Measurements from ENCODE around the gene EML4. TPM values are rescaled to one million over a fixed set of nuclear protein-coding genes. Genes with fewer than 3 reads are reported as not detected.

The EML4 gene
- total RNA-seq, 3 donors from 2014 or later, result 19.4 to 68.5 (median 36.7) TPM

- DNase-seq (ENCODE audit: low spot score in 2 of 2), result no peak
Observed at GRCh38 chr2:42189235-42189566, 20.0 kb downstream of the EML4 start.

GRCh38 chr2:42190191-42190590 is 21.0 kb downstream of the EML4 start:
- Histone ChIP-seq H3K36me3 (no peaks in the 10 kb centered on the region), H3K4me1 (no peaks in the 10 kb centered on the region), H3K9me3 (no peaks in the 10 kb centered on the region), H3K4me3 (no peak overlapping the region), H3K27ac (no peak overlapping the region), H3K27me3 (no peaks in the 10 kb centered on the region)
- intact Hi-C loops (cut with DNase I; ENCODE audit: low total_unique reads), result no loop called here
- no peak for TF ChIP-seq POLR2A (IDR thresholded peaks at IDR 0.05)
- DNase-seq (ENCODE audit: low spot score in 2 of 2), result no peak

More at GRCh38 chr2:42189235-42189566, 20.0 kb downstream of the EML4 start:
- H3K4me1 ChIP-seq, result no peaks in the 10 kb centered on the region
- no peaks in the 10 kb centered on the region for H3K9me3 ChIP-seq
- TF ChIP-seq CTCF (IDR thresholded peaks at IDR 0.05) (no peak), POLR2A (IDR thresholded peaks at IDR 0.05) (no peak), POLR2AphosphoS5 (IDR thresholded peaks at IDR 0.05) (no peak)
- H3K27me3 ChIP-seq, result no peaks in the 10 kb centered on the region
- H3K4me3 ChIP-seq, result no peak overlapping the region
- intact Hi-C loops (cut with DNase I; ENCODE audit: low total_unique reads), result no loop called here
- H3K27ac ChIP-seq, result no peak overlapping the region
- no peaks in the 10 kb centered on the region for H3K36me3 ChIP-seq

- DNase-seq (ENCODE audit: low spot score in 2 of 2), result no peak
- Histone ChIP-seq H3K4me3 (no peak overlapping the region), H3K9me3 (no peaks in the 10 kb centered on the region), H3K36me3 (no peaks in the 10 kb centered on the region), H3K27ac (no peak overlapping the region), H3K4me1 (no peaks in the 10 kb centered on the region), H3K27me3 (no peaks in the 10 kb centered on the region)
- TF ChIP-seq CTCF (IDR thresholded peaks at IDR 0.05) (no peak), POLR2A (IDR thresholded peaks at IDR 0.05) (no peak), POLR2AphosphoS5 (IDR thresholded peaks at IDR 0.05) (no peak)
- intact Hi-C loops (cut with DNase I; ENCODE audit: low total_unique reads), result no loop called here
Observed at GRCh38 chr2:42191285-42192009, 22.3 kb downstream of the EML4 start.

- Histone ChIP-seq H3K27me3 (no peaks in the 10 kb centered on the region), H3K9me3 (no peaks in the 10 kb centered on the region), H3K36me3 (no peaks in the 10 kb centered on the region), H3K4me3 (no peak overlapping the region), H3K27ac (no peak overlapping the region), H3K4me1 (no peaks in the 10 kb centered on the region)
- no peak for DNase-seq (ENCODE audit: low spot score in 2 of 2)
- no peak for TF ChIP-seq CTCF (IDR thresholded peaks at IDR 0.05)
- no peak for TF ChIP-seq POLR2AphosphoS5 (IDR thresholded peaks at IDR 0.05)
- no peak for TF ChIP-seq POLR2A (IDR thresholded peaks at IDR 0.05)
- intact Hi-C loops (cut with DNase I; ENCODE audit: low total_unique reads), result no loop called here
Observed at GRCh38 chr2:42192010-42192373, 22.8 kb downstream of the EML4 start.

DNA sequence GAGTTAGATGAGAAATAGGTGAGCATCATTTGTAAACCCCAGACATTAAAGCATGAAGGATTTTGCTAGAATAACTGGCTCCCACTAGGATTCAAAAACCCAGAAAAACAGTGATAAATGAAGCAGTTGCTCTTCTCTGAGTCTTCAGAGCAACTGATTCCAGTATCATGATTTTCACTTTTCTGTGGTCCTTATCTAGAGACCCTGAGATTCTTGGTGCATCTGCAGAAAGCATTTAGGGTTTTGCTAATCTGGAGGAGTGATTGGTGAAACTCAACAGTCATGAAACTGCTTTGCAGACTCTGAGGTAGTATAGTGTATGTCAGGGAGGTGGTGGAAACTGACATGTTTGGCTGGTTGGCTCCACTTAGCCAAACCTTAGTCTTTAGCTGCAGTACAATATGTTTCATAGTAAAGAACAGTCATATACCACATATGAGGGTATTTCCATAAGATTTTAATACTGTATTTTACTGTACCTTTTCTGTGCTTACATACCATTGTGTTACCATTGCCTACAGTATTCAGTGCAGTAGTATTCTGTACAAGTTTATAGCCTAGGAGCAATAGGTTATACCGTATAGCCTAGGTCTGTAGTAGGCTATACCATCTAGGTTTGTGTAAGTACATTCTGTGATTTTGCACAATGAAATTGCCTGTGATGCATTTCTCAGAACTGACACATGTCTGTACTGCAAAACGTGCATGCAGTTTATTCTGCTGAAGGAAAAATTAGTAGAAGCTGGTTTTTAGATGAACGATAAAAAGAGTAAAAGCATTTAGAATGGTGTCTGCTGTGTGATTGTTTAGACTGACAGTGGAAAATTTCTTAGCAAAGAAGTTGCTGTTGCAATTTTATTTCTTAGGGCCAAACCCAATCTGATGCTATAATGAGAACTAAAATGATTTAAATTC is 23.8 kb downstream of the EML4 start:
- no peak for DNase-seq (ENCODE audit: low spot score in 2 of 2)
- intact Hi-C loops (cut with DNase I; ENCODE audit: low total_unique reads), result no loop called here
- H3K27me3 ChIP-seq, result no peaks in the 10 kb centered on the region
- TF ChIP-seq POLR2AphosphoS5 (IDR thresholded peaks at IDR 0.05) (no peak), POLR2A (IDR thresholded peaks at IDR 0.05) (no peak), CTCF (IDR thresholded peaks at IDR 0.05) (no peak)
- H3K36me3 ChIP-seq, result no peaks in the 10 kb centered on the region
- no peak overlapping the region for H3K4me3 ChIP-seq
- H3K9me3 ChIP-seq, result no peaks in the 10 kb centered on the region
- no peaks in the 10 kb centered on the region for H3K4me1 ChIP-seq
- no peak overlapping the region for H3K27ac ChIP-seq
